HepG2 (cell line): ENCODE data around the gene ARHGAP19. TPM values are rescaled to one million over a fixed set of nuclear protein-coding genes. Genes with fewer than 3 reads are reported as not detected.

Experiments used
- ATAC-seq: fragments of 200-7000 bp; cut with Tn5 transposase; 3 replicates; pipeline ENCODE4 v1.9.1; 2020; ENCODE audit warnings: mild to moderate bottlenecking, moderate library complexity
- BruUV-seq: library from RNA; stranded (reverse); fragments of 400-500 nt; replicated peaks from 2 replicates; lab custom pipeline; 2021; lab: Mats Ljungman, UMichigan
- CTCF ChIA-PET: fragments of 300-600 bp; formaldehyde crosslinking; extraction: SDS; loops from one replicate; lab custom pipeline; 2021; ENCODE audit warnings: low total read pairs, inconsistent platforms, low intra/inter-chr PET ratio; lab: Yijun Ruan, JAX
- POLR2A ChIA-PET: fragments of 350-600 bp; sonication (Branson Sonifier 250); formaldehyde crosslinking; loops from one replicate; lab custom pipeline; 2020; ENCODE audit warnings: antibody characterized with exemption, inconsistent platforms; lab: Yijun Ruan, JAX
- DNase-seq: peaks from one replicate; pipeline ENCODE4 v3.0.0-alpha.2; 2015; ENCODE audit warnings: low spot score
- FAIRE-seq: peaks from 3 replicates; lab custom pipeline; 2011; peaks lifted over from hg19 to GRCh38; lab: Jason Lieb, UNC
- H2AFZ ChIP-seq: one replicate; pipeline ENCODE4 v1.6.1; 2011; ENCODE audit warnings: low read length, inconsistent platforms
- H3K27ac ChIP-seq: fragments of 300-600 bp; 3 replicates; pipeline ENCODE4 v1.8.0; 2011; ENCODE audit warnings: mixed run types, mild to moderate bottlenecking, mixed read lengths, low read length, inconsistent platforms; ENCODE audit not compliant: insufficient read depth; ENCODE audit errors: extremely low read length
- H3K27me3 ChIP-seq, 2 experiments: fragments of 200-600 bp in 1 of 2; 2 replicates in 1 of 2; 3 replicates in 1 of 2; pipeline versions ENCODE4 v1.6.0 to v1.8.0; 2011; ENCODE audit warnings: low read length in 2 of 2, mild to moderate bottlenecking in 2 of 2, moderate library complexity in 2 of 2, inconsistent platforms in 1 of 2; ENCODE audit not compliant: insufficient read depth in 2 of 2, control insufficient read depth in 1 of 2
- H3K36me3 ChIP-seq, 2 experiments: fragments of 200-600 bp in 1 of 2; replicated peaks in 1 of 2; 2 replicates in 1 of 2; 3 replicates in 1 of 2; pipeline versions ENCODE4 v1.5.1 to v1.8.0; 2011; ENCODE audit warnings: low read length in 2 of 2, inconsistent platforms in 1 of 2; ENCODE audit not compliant: insufficient read depth in 2 of 2, control insufficient read depth in 1 of 2
- H3K4me1 ChIP-seq: 2 replicates; pipeline ENCODE4 v1.5.1; 2012; ENCODE audit warnings: low read length, inconsistent platforms; ENCODE audit not compliant: insufficient read depth
- H3K4me2 ChIP-seq: 2 replicates; pipeline ENCODE4 v1.6.0; 2011; ENCODE audit warnings: low read depth, low read length, inconsistent platforms
- H3K4me3 ChIP-seq, 3 experiments: fragments of 200-600 bp in 1 of 3; sonication (generic), shearing (Covaris generic) in 1 of 3; replicated peaks in 1 of 3; 2 replicates each; pipeline ENCODE4 v1.5.1; 2011 to 2016; ENCODE audit warnings: low read length in 3 of 3, inconsistent platforms in 2 of 3, low read depth in 2 of 3, mild to moderate bottlenecking in 2 of 3, control low read depth in 1 of 3, mixed read lengths in 1 of 3; ENCODE audit not compliant: insufficient read depth in 1 of 3
- H3K79me2 ChIP-seq: one replicate; pipeline ENCODE4 v1.6.1; 2011; ENCODE audit warnings: low read length, inconsistent platforms; ENCODE audit not compliant: insufficient read depth
- H3K9ac ChIP-seq: 2 replicates; pipeline ENCODE4 v1.6.0; 2011; ENCODE audit warnings: mild to moderate bottlenecking, low read depth, low read length, inconsistent platforms; ENCODE audit not compliant: insufficient read depth
- H3K9me3 ChIP-seq: 2 replicates; pipeline ENCODE4 v1.5.1; 2012; ENCODE audit warnings: mild to moderate bottlenecking, low read length
- H4K20me1 ChIP-seq: 2 replicates; pipeline ENCODE4 v1.6.0; 2011; ENCODE audit warnings: inconsistent platforms, mild to moderate bottlenecking, low read length, moderate library complexity; ENCODE audit not compliant: insufficient read depth
- BORCS8-MEF2B ChIP-seq: sonication (generic); formaldehyde crosslinking; IDR thresholded peaks from 2 replicates; pipeline ENCODE4 v1.8.0; 2022; ENCODE audit warnings: mild to moderate bottlenecking, missing genetic modification reagents
- EZH2 ChIP-seq: conservative IDR thresholded peaks from 2 replicates; pipeline ENCODE4 v1.6.1; 2012; ENCODE audit warnings: mild to moderate bottlenecking, low read depth, low read length, moderate library complexity
- FOXK1 ChIP-seq: sonication (generic); formaldehyde crosslinking; IDR thresholded peaks from 2 replicates; pipeline ENCODE4 v1.4.0; 2020; ENCODE audit warnings: low read depth, missing genetic modification reagents, borderline replicate concordance
- GZF1 ChIP-seq: sonication (generic); formaldehyde crosslinking; IDR thresholded peaks from 2 replicates; pipeline ENCODE4 v1.5.1; 2020; ENCODE audit warnings: mild to moderate bottlenecking, missing genetic modification reagents
- MAFF ChIP-seq: IDR thresholded peaks from 2 replicates; pipeline ENCODE4 v1.6.1; 2011; ENCODE audit warnings: low read depth, low read length, improper control_type of control experiment
- NFIB ChIP-seq: sonication (generic); formaldehyde crosslinking; IDR thresholded peaks from 2 replicates; pipeline ENCODE4 v1.9.0; 2021; ENCODE audit warnings: missing genetic modification reagents, mild to moderate bottlenecking, borderline replicate concordance
- NONO ChIP-seq, 2 experiments: fragments of 450-650 bp in 1 of 2; sonication (generic) in 1 of 2; formaldehyde crosslinking in 1 of 2; IDR thresholded peaks in 1 of 2; conservative IDR thresholded peaks in 1 of 2; 2 replicates each; pipeline versions ENCODE4 v1.6.1 to v1.8.0; 2017 to 2022; ENCODE audit warnings: mild to moderate bottlenecking in 1 of 2, missing genetic modification reagents in 1 of 2, moderate library complexity in 1 of 2
- RFX3 ChIP-seq: IDR thresholded peaks from 2 replicates; pipeline ENCODE4 v1.6.1; 2016; ENCODE audit warnings: missing biosample characterization, missing genetic modification reagents
- SP140L ChIP-seq: sonication (generic); formaldehyde crosslinking; IDR thresholded peaks from 2 replicates; pipeline ENCODE4 v1.4.0; 2020; ENCODE audit warnings: missing genetic modification reagents, borderline replicate concordance
- SRSF1 ChIP-seq: fragments of 200-400 bp; formaldehyde crosslinking; optimal IDR thresholded peaks from 2 replicates; pipeline ENCODE3; 2017; ENCODE audit warnings: mild to moderate bottlenecking, low read depth, low read length, moderate library complexity
- ZBTB7A ChIP-seq: sonication (generic); formaldehyde crosslinking; IDR thresholded peaks from 2 replicates; pipeline ENCODE4 v1.8.0; 2022; ENCODE audit warnings: mild to moderate bottlenecking, missing genetic modification reagents
- ZFAT ChIP-seq: sonication (generic); formaldehyde crosslinking; conservative IDR thresholded peaks from 2 replicates; pipeline ENCODE4 v1.8.1; 2023; ENCODE audit warnings: missing genetic modification reagents, inconsistent platforms
- ZNF124 ChIP-seq: sonication (generic); formaldehyde crosslinking; IDR thresholded peaks from 2 replicates; pipeline ENCODE4 v1.4.0; 2020; ENCODE audit warnings: missing genetic modification reagents
- ZNF142 ChIP-seq: sonication (generic); formaldehyde crosslinking; IDR thresholded peaks from 2 replicates; pipeline ENCODE4 v1.4.0; 2020; ENCODE audit warnings: missing genetic modification reagents
- ZNF367 ChIP-seq: sonication (generic); formaldehyde crosslinking; IDR thresholded peaks from 2 replicates; pipeline ENCODE4 v1.4.0; 2020; ENCODE audit warnings: missing genetic modification reagents, borderline replicate concordance
- ZNF563 ChIP-seq: sonication (generic); formaldehyde crosslinking; IDR thresholded peaks from 2 replicates; pipeline ENCODE4 v1.8.0; 2022; ENCODE audit warnings: mild to moderate bottlenecking, moderate library complexity, missing genetic modification reagents
- ZNF788 ChIP-seq: sonication (generic); formaldehyde crosslinking; IDR thresholded peaks from 2 replicates; pipeline ENCODE4 v1.5.0; 2020; ENCODE audit warnings: mild to moderate bottlenecking, missing genetic modification reagents, borderline replicate concordance
- ZSCAN25 ChIP-seq: sonication (generic); formaldehyde crosslinking; IDR thresholded peaks from 2 replicates; pipeline ENCODE4 v1.8.0; 2022; ENCODE audit warnings: mild to moderate bottlenecking, missing genetic modification reagents
- ZSCAN29 ChIP-seq: sonication (generic); formaldehyde crosslinking; conservative IDR thresholded peaks from 2 replicates; pipeline ENCODE4 v1.4.0; 2020; ENCODE audit warnings: mild to moderate bottlenecking, missing genetic modification reagents
- WGBS: methylation state at CpG from one replicate; pipeline ENCODE4 v1.1.6; 2017; ENCODE audit warnings: low lambda C conversion rate; 5-methylcytosine and 5-hydroxymethylcytosine counted together
- in situ Hi-C: cut with HindIII; loops from 2 replicates; pipeline ENCODE4 v1.10.0; 2017; ENCODE audit warnings: low pct_unique_long_range_greater_than_20kb; ENCODE audit not compliant: extremely low pct_ligation_motif_present
- intact Hi-C: fragments of 100-400 bp; cut with micrococcal nuclease; formaldehyde crosslinking; loops from one replicate; pipeline ENCODE4 v1.10.0; 2022; ENCODE audit not compliant: unreplicated experiment
- polyA plus RNA-seq, 8 experiments: library from polyadenylated mRNA; depleted of rRNA in 3 of 8; stranded (reverse) in 7 of 8; unstranded in 1 of 8; fragments of >200 nt; fragmentation: Illumina TruSeq in 4 of 8; extraction: Trizol in 4 of 8; gene quantifications; 2 replicates each; pipeline versions ENCODE4 v1.2.1 to v1.2.3, GENCODE V29; 2011 to 2016; ENCODE audit warnings: low read depth in 4 of 8, missing spikeins in 1 of 8, mixed read lengths in 1 of 8; ENCODE audit not compliant: insufficient read depth in 1 of 8
- total RNA-seq, 5 experiments: library from RNA; depleted of rRNA; stranded (reverse); fragments of >200 nt; fragmentation: Illumina TruSeq; extraction: Trizol; gene quantifications; 2 replicates each; pipeline ENCODE4 v1.2.3, GENCODE V29; 2016; ENCODE audit warnings: low read depth in 1 of 5
- TF ChIP-seq, protein P1 (sequence below): sonication (generic); formaldehyde crosslinking; IDR thresholded peaks from 2 replicates; pipeline ENCODE4 v1.4.0; 2020; ENCODE audit warnings: low read depth, mild to moderate bottlenecking, missing genetic modification reagents

Gene ARHGAP19
- total and polyA plus RNA-seq, 2 of the 13 experiments (the other 11 are each of a cell fraction or from before 2014, with no cell fraction given): 7.6 to 10.0 TPM

GRCh38 chr10:97220355-97220754 lies 72.1 kb downstream of the ARHGAP19 start:
- Histone ChIP-seq H3K79me2 (no peaks in the 10 kb centered on the region), H3K4me2 (no peak overlapping the region), H2AFZ (no peak overlapping the region), H3K4me3 (no peak overlapping the region), H3K27me3 (no peaks in the 10 kb centered on the region), H3K9me3 (no peaks in the 10 kb centered on the region), H3K36me3 (peaks cover 0 to 4% of the 10 kb centered on the region in 2 experiments; a peak in 1 of 5 replicates), H4K20me1 (no peaks in the 10 kb centered on the region), H3K9ac (no peak overlapping the region), H3K4me1 (no peaks in the 10 kb centered on the region), H3K27ac (no peak overlapping the region)
- DNase-seq (no peak), FAIRE-seq (no peak), ATAC-seq (no peak)
- ChIA-PET CTCF (no interaction called here), POLR2A (no interaction called here)
- intact Hi-C loops: no loop called here
- TF ChIP-seq ZFAT (CRISPR knock-in tag) (no peak), FOXK1 (CRISPR knock-in tag) (no peak), ZNF788 (CRISPR knock-in tag) (no peak), ZNF124 (CRISPR knock-in tag) (no peak), SRSF1 (no peak), ZNF367 (CRISPR knock-in tag) (no peak), ZNF563 (CRISPR knock-in tag) (no peak), RFX3 (CRISPR knock-in tag) (no peak), EZH2 (no peak), NFIB (CRISPR knock-in tag) (no peak), NONO (IDR thresholded peaks at IDR 0.05) (no peak), NONO (CRISPR knock-in tag; conservative IDR thresholded peaks at IDR 0.05) (no peak), ZBTB7A (no peak), ZNF142 (no peak), SP140L (CRISPR knock-in tag) (no peak), ZSCAN29 (CRISPR knock-in tag) (no peak), MAFF (no peak), ZSCAN25 (CRISPR knock-in tag) (no peak), GZF1 (CRISPR knock-in tag) (no peak), BORCS8-MEF2B (CRISPR knock-in tag) (no peak)
- TF ChIP-seq, protein P1, sequence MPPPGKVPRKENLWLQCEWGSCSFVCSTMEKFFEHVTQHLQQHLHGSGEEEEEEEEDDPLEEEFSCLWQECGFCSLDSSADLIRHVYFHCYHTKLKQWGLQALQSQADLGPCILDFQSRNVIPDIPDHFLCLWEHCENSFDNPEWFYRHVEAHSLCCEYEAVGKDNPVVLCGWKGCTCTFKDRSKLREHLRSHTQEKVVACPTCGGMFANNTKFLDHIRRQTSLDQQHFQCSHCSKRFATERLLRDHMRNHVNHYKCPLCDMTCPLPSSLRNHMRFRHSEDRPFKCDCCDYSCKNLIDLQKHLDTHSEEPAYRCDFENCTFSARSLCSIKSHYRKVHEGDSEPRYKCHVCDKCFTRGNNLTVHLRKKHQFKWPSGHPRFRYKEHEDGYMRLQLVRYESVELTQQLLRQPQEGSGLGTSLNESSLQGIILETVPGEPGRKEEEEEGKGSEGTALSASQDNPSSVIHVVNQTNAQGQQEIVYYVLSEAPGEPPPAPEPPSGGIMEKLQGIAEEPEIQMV (CRISPR knock-in tag): no peak
- in situ Hi-C loops: no loop called here
- BruUV-seq: no TSS peak
- WGBS: 92% methylated on average over 3 of the region's 3 CpGs
